ENCODE data around the gene WNT8A.

The WNT8A gene

DNA sequence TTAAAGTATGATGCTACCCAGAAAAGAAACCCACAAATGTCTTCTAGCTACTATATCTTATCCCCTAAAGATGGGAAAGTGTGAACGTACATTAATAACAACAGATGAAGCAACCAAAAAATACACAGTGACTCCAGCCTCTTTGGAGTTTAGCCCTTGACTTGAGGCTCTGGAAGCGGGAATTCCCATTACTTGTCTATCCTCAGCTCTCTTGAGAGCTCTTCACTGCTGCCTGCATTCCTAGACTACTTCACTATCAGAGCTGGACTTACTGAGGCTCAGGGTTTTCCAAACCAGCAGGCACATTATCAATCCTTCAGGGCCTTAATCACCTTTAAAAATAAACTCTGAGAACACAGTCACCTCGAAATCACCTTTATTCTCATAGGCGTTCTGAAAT is 56.4 kb downstream of the WNT8A start:
- no peak overlapping the region for H3K27ac ChIP-seq
- no peaks in the 10 kb centered on the region; the same call in 1 of the 2 replicates for H3K36me3 ChIP-seq
- H3K9me3 ChIP-seq (ENCODE audit: severe bottlenecking): no peaks in the 10 kb centered on the region
- TF ChIP-seq, protein P1, sequence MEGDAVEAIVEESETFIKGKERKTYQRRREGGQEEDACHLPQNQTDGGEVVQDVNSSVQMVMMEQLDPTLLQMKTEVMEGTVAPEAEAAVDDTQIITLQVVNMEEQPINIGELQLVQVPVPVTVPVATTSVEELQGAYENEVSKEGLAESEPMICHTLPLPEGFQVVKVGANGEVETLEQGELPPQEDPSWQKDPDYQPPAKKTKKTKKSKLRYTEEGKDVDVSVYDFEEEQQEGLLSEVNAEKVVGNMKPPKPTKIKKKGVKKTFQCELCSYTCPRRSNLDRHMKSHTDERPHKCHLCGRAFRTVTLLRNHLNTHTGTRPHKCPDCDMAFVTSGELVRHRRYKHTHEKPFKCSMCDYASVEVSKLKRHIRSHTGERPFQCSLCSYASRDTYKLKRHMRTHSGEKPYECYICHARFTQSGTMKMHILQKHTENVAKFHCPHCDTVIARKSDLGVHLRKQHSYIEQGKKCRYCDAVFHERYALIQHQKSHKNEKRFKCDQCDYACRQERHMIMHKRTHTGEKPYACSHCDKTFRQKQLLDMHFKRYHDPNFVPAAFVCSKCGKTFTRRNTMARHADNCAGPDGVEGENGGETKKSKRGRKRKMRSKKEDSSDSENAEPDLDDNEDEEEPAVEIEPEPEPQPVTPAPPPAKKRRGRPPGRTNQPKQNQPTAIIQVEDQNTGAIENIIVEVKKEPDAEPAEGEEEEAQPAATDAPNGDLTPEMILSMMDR (IDR thresholded peaks at IDR 0.05; ENCODE audit: low read depth, low read length): no peak
- no peaks in the 10 kb centered on the region for H3K27me3 ChIP-seq (ENCODE audit: insufficient read depth, low read depth, severe bottlenecking)
- no peak for DNase-seq
- no peak overlapping the region for H3K4me3 ChIP-seq (ENCODE audit: low read depth, low read length)

Measured in WERI-Rb-1 (cell line).